H9 (cell line): Measurements from ENCODE around the gene TRIM65. TPM values are rescaled to one million over a fixed set of nuclear protein-coding genes. Genes with fewer than 3 reads are reported as not detected.

Experiments
- DNase-seq: peaks from one replicate; pipeline ENCODE4 v3.0.0-alpha.2; 2017
- H2AFZ ChIP-seq: one replicate; pipeline ENCODE4 v1.6.1; 2013; ENCODE audit warnings: mild to moderate bottlenecking, low read length, control low read depth, moderate library complexity
- H2AK5ac ChIP-seq: 2 replicates; pipeline ENCODE4 v1.6.1; 2013; ENCODE audit warnings: low read length, control low read depth, mixed read lengths; ENCODE audit not compliant: insufficient read length
- H2BK120ac ChIP-seq: one replicate; pipeline ENCODE4 v1.6.1; 2013; ENCODE audit warnings: low read depth, mild to moderate bottlenecking, low read length, control low read depth, inconsistent platforms; ENCODE audit not compliant: poor library complexity, severe bottlenecking
- H2BK12ac ChIP-seq: 2 replicates; pipeline ENCODE4 v1.6.1; 2013; ENCODE audit warnings: low read length, control low read depth, mixed read lengths, low read depth; ENCODE audit not compliant: insufficient read length
- H2BK15ac ChIP-seq: 2 replicates; pipeline ENCODE4 v1.6.1; 2013; ENCODE audit warnings: low read depth, low read length, control low read depth
- H2BK20ac ChIP-seq: one replicate; pipeline ENCODE4 v1.6.1; 2013; ENCODE audit warnings: low read depth, mild to moderate bottlenecking, low read length, control low read depth, inconsistent platforms; ENCODE audit not compliant: poor library complexity, severe bottlenecking
- H2BK5ac ChIP-seq: 2 replicates; pipeline ENCODE4 v1.6.1; 2013; ENCODE audit warnings: low read length, control low read depth, mixed read lengths; ENCODE audit not compliant: insufficient read length
- H3K14ac ChIP-seq: 2 replicates; pipeline ENCODE4 v1.6.1; 2013; ENCODE audit warnings: low read length, control low read depth; ENCODE audit not compliant: insufficient read depth
- H3K18ac ChIP-seq: 2 replicates; pipeline ENCODE4 v1.6.1; 2013; ENCODE audit warnings: low read depth, mild to moderate bottlenecking, mixed read lengths, low read length, control low read depth; ENCODE audit not compliant: insufficient read length
- H3K23ac ChIP-seq: 2 replicates; pipeline ENCODE4 v1.6.1; 2013; ENCODE audit warnings: low read length, control low read depth, mixed read lengths, low read depth; ENCODE audit not compliant: insufficient read length
- H3K23me2 ChIP-seq: 2 replicates; pipeline ENCODE4 v1.6.1; 2013; ENCODE audit warnings: low read depth, mild to moderate bottlenecking, mixed read lengths, low read length, control low read depth; ENCODE audit not compliant: insufficient read length, poor library complexity, severe bottlenecking
- H3K27ac ChIP-seq: 2 replicates; pipeline ENCODE4 v1.5.1; 2013; ENCODE audit warnings: low read length, control low read depth, mixed read lengths, low read depth; ENCODE audit not compliant: insufficient read length
- H3K27me3 ChIP-seq: 2 replicates; pipeline ENCODE4 v1.6.1; 2013; ENCODE audit warnings: low read length, control low read depth, inconsistent platforms; ENCODE audit not compliant: insufficient read depth
- H3K4ac ChIP-seq: 2 replicates; pipeline ENCODE4 v1.6.1; 2013; ENCODE audit warnings: low read depth, mild to moderate bottlenecking, control low read depth, inconsistent platforms, low read length, moderate library complexity
- H3K4me1 ChIP-seq: 2 replicates; pipeline ENCODE4 v1.6.1; 2013; ENCODE audit warnings: low read length, control low read depth, inconsistent platforms; ENCODE audit not compliant: insufficient read depth
- H3K4me2 ChIP-seq: 2 replicates; pipeline ENCODE4 v1.6.1; 2013; ENCODE audit warnings: low read length, control low read depth, mixed read lengths; ENCODE audit not compliant: insufficient read length, insufficient read depth
- H3K56ac ChIP-seq: 2 replicates; pipeline ENCODE4 v1.6.1; 2013; ENCODE audit warnings: low read depth, mild to moderate bottlenecking, mixed read lengths, low read length, control low read depth; ENCODE audit not compliant: insufficient read length
- H3K79me1 ChIP-seq: 2 replicates; pipeline ENCODE4 v1.6.1; 2013; ENCODE audit warnings: low read depth, mild to moderate bottlenecking, moderate library complexity, low read length, control low read depth, inconsistent platforms; ENCODE audit not compliant: insufficient read depth, poor library complexity, severe bottlenecking
- H3K79me2 ChIP-seq: 2 replicates; pipeline ENCODE4 v1.6.1; 2013; ENCODE audit warnings: low read length, control low read depth, inconsistent platforms; ENCODE audit not compliant: insufficient read depth
- H3K9ac ChIP-seq: 2 replicates; pipeline ENCODE4 v1.6.1; 2013; ENCODE audit warnings: low read length, control low read depth, mixed read lengths; ENCODE audit not compliant: insufficient read length; ENCODE audit errors: extremely low read depth
- H3K9me3 ChIP-seq: one replicate; pipeline ENCODE4 v1.6.1; 2013; ENCODE audit warnings: low read depth, low read length, inconsistent platforms; ENCODE audit not compliant: control insufficient read depth
- H3T11ph ChIP-seq: one replicate; pipeline ENCODE4 v1.6.1; 2013; ENCODE audit warnings: mild to moderate bottlenecking, low read length, control low read depth, inconsistent platforms
- H4K20me1 ChIP-seq: one replicate; pipeline ENCODE4 v1.6.1; 2013; ENCODE audit not compliant: control insufficient read depth, insufficient read length, insufficient read depth
- H4K5ac ChIP-seq: 2 replicates; pipeline ENCODE4 v1.6.1; 2013; ENCODE audit warnings: low read depth, mild to moderate bottlenecking, mixed read lengths, low read length, control low read depth; ENCODE audit not compliant: insufficient read length
- H4K8ac ChIP-seq: replicated peaks from 2 replicates; pipeline ENCODE4 v1.6.1; 2013; ENCODE audit warnings: low read length, control low read depth, mixed read lengths, low read depth; ENCODE audit not compliant: insufficient read length
- H4K91ac ChIP-seq: 2 replicates; pipeline ENCODE4 v1.6.1; 2013; ENCODE audit warnings: low read depth, mild to moderate bottlenecking, moderate library complexity, mixed read lengths, low read length, control low read depth; ENCODE audit not compliant: insufficient read length
- H3K27ac Mint-ChIP-seq, 3 experiments: 2 replicates in 2 of 3; 3 replicates in 1 of 3; pipeline ENCODE4 v1.8.0; 2020 to 2021; ENCODE audit warnings: mixed read lengths in 3 of 3, mild to moderate bottlenecking in 1 of 3, moderate library complexity in 1 of 3
- H3K27me3 Mint-ChIP-seq: 2 replicates; pipeline ENCODE4 v1.8.0; 2021; ENCODE audit warnings: low read depth, mild to moderate bottlenecking, moderate library complexity, mixed read lengths
- H3K36me3 Mint-ChIP-seq, 3 experiments: 2 replicates in 2 of 3; 3 replicates in 1 of 3; pipeline ENCODE4 v1.8.0; 2020 to 2021; ENCODE audit warnings: low read depth in 3 of 3, mixed read lengths in 3 of 3; ENCODE audit not compliant: insufficient read depth in 1 of 3
- H3K4me1 Mint-ChIP-seq, 2 experiments: 2 replicates each; pipeline ENCODE4 v1.8.0; 2020; ENCODE audit warnings: mixed read lengths in 2 of 2
- H3K4me3 Mint-ChIP-seq, 2 experiments: 2 replicates in 1 of 2; 3 replicates in 1 of 2; pipeline ENCODE4 v1.8.0; 2020 to 2021; ENCODE audit warnings: mild to moderate bottlenecking in 2 of 2, mixed read lengths in 2 of 2, moderate library complexity in 1 of 2
- H3K9me3 Mint-ChIP-seq, 2 experiments: 2 replicates in 1 of 2; 3 replicates in 1 of 2; pipeline ENCODE4 v1.8.0; 2020; ENCODE audit warnings: mild to moderate bottlenecking in 2 of 2, mixed read lengths in 2 of 2, moderate library complexity in 1 of 2
- CTCF ChIP-seq: fragments of 200-600 bp; sonication (generic); conservative IDR thresholded peaks from 3 replicates; pipeline ENCODE4 v1.8.0; 2021; ENCODE audit warnings: antibody characterized with exemption, mild to moderate bottlenecking
- WGBS: extraction: QIAGEN DNeasy Blood & Tissue Kit; methylation state at CpG from one replicate; pipeline ENCODE4 v1.1.7; 2013; ENCODE audit warnings: missing lambda C conversion rate, low lambda C conversion rate, mixed read lengths; ENCODE audit not compliant: insufficient read length; ENCODE audit errors: extremely low coverage; 5-methylcytosine and 5-hydroxymethylcytosine counted together
- total RNA-seq: library from RNA; stranded (reverse); gene quantifications from 2 replicates; pipeline ENCODE4 v1.2.1, GENCODE V29; 2021

TRIM65 gene
- total RNA-seq, 1 experiment from 2014 or later = 34.1 TPM

DNA sequence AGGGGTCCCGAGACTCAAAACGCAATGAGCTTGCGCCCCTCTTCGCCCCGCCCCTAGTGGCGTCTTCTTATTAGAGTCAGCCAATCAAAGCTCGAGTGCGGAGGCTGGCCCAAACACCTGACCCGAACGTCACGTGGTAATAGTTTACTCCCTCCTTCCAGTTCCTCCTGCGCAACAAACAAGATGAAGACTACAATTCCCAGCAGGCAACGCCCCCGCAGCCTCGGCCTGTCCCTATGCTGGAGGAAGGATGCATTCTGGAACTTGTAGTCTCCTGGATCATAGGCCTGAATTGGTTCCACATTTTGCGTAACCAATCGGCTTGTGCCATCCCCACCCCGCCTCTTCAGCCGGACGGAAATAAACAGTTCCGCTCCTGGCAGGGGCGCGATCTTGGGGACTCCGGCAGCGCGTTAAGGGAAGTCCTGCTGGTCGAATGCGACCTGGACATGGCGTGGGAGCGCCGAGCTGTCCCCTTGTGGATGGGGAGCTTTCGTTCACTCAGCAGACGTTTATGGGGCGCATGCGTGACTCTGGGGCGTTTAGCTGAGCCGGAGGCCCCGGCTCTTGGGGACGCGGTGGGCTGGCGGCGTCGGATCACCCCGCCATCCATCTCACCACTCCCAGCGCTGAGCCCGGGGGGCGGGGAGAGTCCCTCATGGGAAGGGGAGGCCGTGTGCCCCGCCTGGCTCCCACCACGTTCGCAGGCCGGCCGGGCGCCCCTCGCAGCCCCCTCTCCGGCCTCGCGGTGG, 41.3 kb downstream of the TRIM65 start, which contains the start of gene WBP2:
TSS of gene WBP2 (minus strand) at position 26 of the 752 bp plus-strand sequence. CDS start 38 bp downstream, outside the sequence.
- Mint-ChIP-seq H3K4me1 (peaks cover 7 to 13% of the 10 kb centered on the region in 2 experiments), H3K27ac (peak within 1 kb of the TSS; percentile 76 to 94 (median 87); a peak in 6 of 7 replicates), H3K9me3 (no peaks in the 10 kb centered on the region), H3K4me3 (no peak within 1 kb of the TSS; a peak in 1 of 5 replicates), H3K27me3 (no peaks in the 10 kb centered on the region), H3K36me3 (peaks cover 4 to 13% (median 12%) of the 10 kb centered on the region in 3 experiments; a peak in 6 of 7 replicates)
- Histone ChIP-seq H2BK12ac (no peak within 1 kb of the TSS), H3K23me2 (peaks cover 2% of the 10 kb centered on the region), H3K79me2 (peaks cover 5% of the 10 kb centered on the region; the same call in 1 of the 2 replicates), H3K9me3 (no peaks in the 10 kb centered on the region), H3K27me3 (no peaks in the 10 kb centered on the region), H3K9ac (peak within 1 kb of the TSS; percentile 78), H2BK5ac (no peak within 1 kb of the TSS), H4K5ac (no peak within 1 kb of the TSS), H3K4me1 (peaks cover 5% of the 10 kb centered on the region), H2BK20ac (no peak within 1 kb of the TSS), H3T11ph (no peak within 1 kb of the TSS), H2AK5ac (no peak within 1 kb of the TSS), H3K18ac (peak within 1 kb of the TSS; percentile 59), H2BK120ac (no peak within 1 kb of the TSS), H3K79me1 (peaks cover 4% of the 10 kb centered on the region), H3K4me2 (peak within 1 kb of the TSS; percentile 90), H2AFZ (no peak within 1 kb of the TSS), H2BK15ac (no peak within 1 kb of the TSS), H4K20me1 (no peaks in the 10 kb centered on the region), H3K27ac (peak within 1 kb of the TSS; percentile 68), H3K4ac (no peak within 1 kb of the TSS), H3K56ac (no peak within 1 kb of the TSS), H3K23ac (no peak within 1 kb of the TSS), H4K8ac (no peak within 1 kb of the TSS), H4K91ac (no peak within 1 kb of the TSS), H3K14ac (peak within 1 kb of the TSS; percentile 76)
- TF ChIP-seq CTCF = peak; percentile 66; the same call in 2 of the 3 replicates
- DNase-seq = peak; percentile 100
- WGBS = no CpG with 5 or more reads among the region's 58 CpGs
